HepG2 (cell line): Measurements from ENCODE around the gene ACOXL. TPM values are rescaled to one million over a fixed set of nuclear protein-coding genes. Genes with fewer than 3 reads are reported as not detected.

ENCODE experiments used
- ATAC-seq: fragments of 200-7000 bp; cut with Tn5 transposase; 3 replicates; pipeline ENCODE4 v1.9.1; 2020; ENCODE audit warnings: mild to moderate bottlenecking, moderate library complexity
- BruUV-seq: library from RNA; stranded (reverse); fragments of 400-500 nt; replicated peaks from 2 replicates; lab custom pipeline; 2021; lab: Mats Ljungman, UMichigan
- CTCF ChIA-PET: fragments of 300-600 bp; formaldehyde crosslinking; extraction: SDS; loops from one replicate; lab custom pipeline; 2021; ENCODE audit warnings: low total read pairs, inconsistent platforms, low intra/inter-chr PET ratio; lab: Yijun Ruan, JAX
- POLR2A ChIA-PET: fragments of 350-600 bp; sonication (Branson Sonifier 250); formaldehyde crosslinking; loops from one replicate; lab custom pipeline; 2020; ENCODE audit warnings: antibody characterized with exemption, inconsistent platforms; lab: Yijun Ruan, JAX
- DNase-seq: peaks from one replicate; pipeline ENCODE4 v3.0.0-alpha.2; 2015; ENCODE audit warnings: low spot score
- FAIRE-seq: peaks from 3 replicates; lab custom pipeline; 2011; peaks lifted over from hg19 to GRCh38; lab: Jason Lieb, UNC
- H2AFZ ChIP-seq: one replicate; pipeline ENCODE4 v1.6.1; 2011; ENCODE audit warnings: low read length, inconsistent platforms
- H3K27ac ChIP-seq: fragments of 300-600 bp; 3 replicates; pipeline ENCODE4 v1.8.0; 2011; ENCODE audit warnings: mixed run types, mild to moderate bottlenecking, mixed read lengths, low read length, inconsistent platforms; ENCODE audit not compliant: insufficient read depth; ENCODE audit errors: extremely low read length
- H3K27me3 ChIP-seq, 2 experiments: fragments of 200-600 bp in 1 of 2; 2 replicates in 1 of 2; 3 replicates in 1 of 2; pipeline versions ENCODE4 v1.6.0 to v1.8.0; 2011; ENCODE audit warnings: low read length in 2 of 2, mild to moderate bottlenecking in 2 of 2, moderate library complexity in 2 of 2, inconsistent platforms in 1 of 2; ENCODE audit not compliant: insufficient read depth in 2 of 2, control insufficient read depth in 1 of 2
- H3K36me3 ChIP-seq, 2 experiments: fragments of 200-600 bp in 1 of 2; replicated peaks in 1 of 2; 2 replicates in 1 of 2; 3 replicates in 1 of 2; pipeline versions ENCODE4 v1.5.1 to v1.8.0; 2011; ENCODE audit warnings: low read length in 2 of 2, inconsistent platforms in 1 of 2; ENCODE audit not compliant: insufficient read depth in 2 of 2, control insufficient read depth in 1 of 2
- H3K4me1 ChIP-seq: 2 replicates; pipeline ENCODE4 v1.5.1; 2012; ENCODE audit warnings: low read length, inconsistent platforms; ENCODE audit not compliant: insufficient read depth
- H3K4me2 ChIP-seq: 2 replicates; pipeline ENCODE4 v1.6.0; 2011; ENCODE audit warnings: low read depth, low read length, inconsistent platforms
- H3K4me3 ChIP-seq, 3 experiments: fragments of 200-600 bp in 1 of 3; sonication (generic), shearing (Covaris generic) in 1 of 3; replicated peaks in 1 of 3; 2 replicates each; pipeline ENCODE4 v1.5.1; 2011 to 2016; ENCODE audit warnings: low read length in 3 of 3, inconsistent platforms in 2 of 3, low read depth in 2 of 3, mild to moderate bottlenecking in 2 of 3, control low read depth in 1 of 3, mixed read lengths in 1 of 3; ENCODE audit not compliant: insufficient read depth in 1 of 3
- H3K79me2 ChIP-seq: one replicate; pipeline ENCODE4 v1.6.1; 2011; ENCODE audit warnings: low read length, inconsistent platforms; ENCODE audit not compliant: insufficient read depth
- H3K9ac ChIP-seq: 2 replicates; pipeline ENCODE4 v1.6.0; 2011; ENCODE audit warnings: mild to moderate bottlenecking, low read depth, low read length, inconsistent platforms; ENCODE audit not compliant: insufficient read depth
- H3K9me3 ChIP-seq: 2 replicates; pipeline ENCODE4 v1.5.1; 2012; ENCODE audit warnings: mild to moderate bottlenecking, low read length
- H4K20me1 ChIP-seq: 2 replicates; pipeline ENCODE4 v1.6.0; 2011; ENCODE audit warnings: inconsistent platforms, mild to moderate bottlenecking, low read length, moderate library complexity; ENCODE audit not compliant: insufficient read depth
- BRF2 ChIP-seq: sonication (generic); formaldehyde crosslinking; IDR thresholded peaks from 2 replicates; pipeline ENCODE4 v1.8.1; 2022; ENCODE audit warnings: mild to moderate bottlenecking, missing genetic modification reagents
- CREBL2 ChIP-seq: sonication (generic); formaldehyde crosslinking; IDR thresholded peaks from 2 replicates; pipeline ENCODE4 v1.8.1; 2023; ENCODE audit warnings: missing genetic modification reagents, mild to moderate bottlenecking, borderline replicate concordance
- GTF2F1 ChIP-seq: fragments of 150-350 bp; IDR thresholded peaks from 2 replicates; pipeline ENCODE4 v1.6.1; 2014; ENCODE audit warnings: low read length
- MEIS2 ChIP-seq: sonication (generic); formaldehyde crosslinking; IDR thresholded peaks from 2 replicates; pipeline ENCODE4 v1.9.0; 2021; ENCODE audit warnings: mild to moderate bottlenecking, missing genetic modification reagents
- MLX ChIP-seq: IDR thresholded peaks from 2 replicates; pipeline ENCODE4 v1.6.1; 2016
- MZF1 ChIP-seq: sonication (generic); formaldehyde crosslinking; IDR thresholded peaks from 2 replicates; pipeline ENCODE4 v1.8.1; 2023; ENCODE audit warnings: mild to moderate bottlenecking, missing genetic modification reagents, borderline replicate concordance
- NKX3-1 ChIP-seq: sonication (generic); formaldehyde crosslinking; IDR thresholded peaks from 2 replicates; pipeline ENCODE4 v1.5.0; 2020; ENCODE audit warnings: missing genetic modification reagents
- THAP9 ChIP-seq: sonication (generic); formaldehyde crosslinking; IDR thresholded peaks from 2 replicates; pipeline ENCODE4; 2020; ENCODE audit warnings: missing genetic modification reagents, mild to moderate bottlenecking, borderline replicate concordance
- TOPORS ChIP-seq: sonication (generic); formaldehyde crosslinking; IDR thresholded peaks from 2 replicates; pipeline ENCODE4 v1.8.0; 2023; ENCODE audit warnings: mild to moderate bottlenecking, missing genetic modification reagents
- XRCC5 ChIP-seq: fragments of 200-400 bp; formaldehyde crosslinking; optimal IDR thresholded peaks from 2 replicates; pipeline ENCODE3; 2017; ENCODE audit warnings: mild to moderate bottlenecking, low read length
- ZNF205 ChIP-seq: IDR thresholded peaks from 2 replicates; pipeline ENCODE4 v1.6.1; 2018; ENCODE audit warnings: missing biosample characterization, missing genetic modification reagents
- ZNF546 ChIP-seq: sonication (generic); formaldehyde crosslinking; conservative IDR thresholded peaks from 2 replicates; pipeline ENCODE4 v1.8.1; 2023; ENCODE audit warnings: mild to moderate bottlenecking, missing genetic modification reagents
- ZNF598 ChIP-seq: sonication (generic); formaldehyde crosslinking; IDR thresholded peaks from 2 replicates; pipeline ENCODE4 v1.5.1; 2020; ENCODE audit warnings: mild to moderate bottlenecking, missing genetic modification reagents, borderline replicate concordance
- ZNF800 ChIP-seq: sonication (generic); formaldehyde crosslinking; IDR thresholded peaks from 2 replicates; pipeline ENCODE4 v1.4.0; 2020; ENCODE audit warnings: missing genetic modification reagents
- WGBS: methylation state at CpG from one replicate; pipeline ENCODE4 v1.1.6; 2017; ENCODE audit warnings: low lambda C conversion rate; 5-methylcytosine and 5-hydroxymethylcytosine counted together
- in situ Hi-C: cut with HindIII; loops from 2 replicates; pipeline ENCODE4 v1.10.0; 2017; ENCODE audit warnings: low pct_unique_long_range_greater_than_20kb; ENCODE audit not compliant: extremely low pct_ligation_motif_present
- intact Hi-C: fragments of 100-400 bp; cut with micrococcal nuclease; formaldehyde crosslinking; loops from one replicate; pipeline ENCODE4 v1.10.0; 2022; ENCODE audit not compliant: unreplicated experiment
- polyA plus RNA-seq, 8 experiments: library from polyadenylated mRNA; depleted of rRNA in 3 of 8; stranded (reverse) in 7 of 8; unstranded in 1 of 8; fragments of >200 nt; fragmentation: Illumina TruSeq in 4 of 8; extraction: Trizol in 4 of 8; gene quantifications; 2 replicates each; pipeline versions ENCODE4 v1.2.1 to v1.2.3, GENCODE V29; 2011 to 2016; ENCODE audit warnings: low read depth in 4 of 8, missing spikeins in 1 of 8, mixed read lengths in 1 of 8; ENCODE audit not compliant: insufficient read depth in 1 of 8
- total RNA-seq, 5 experiments: library from RNA; depleted of rRNA; stranded (reverse); fragments of >200 nt; fragmentation: Illumina TruSeq; extraction: Trizol; gene quantifications; 2 replicates each; pipeline ENCODE4 v1.2.3, GENCODE V29; 2016; ENCODE audit warnings: low read depth in 1 of 5

ACOXL gene
- total and polyA plus RNA-seq, 2 of the 13 experiments (the other 11 are each of a cell fraction or from before 2014, with no cell fraction given): not detected

GRCh38 chr2:111121028-111121827 is 388.9 kb downstream of the ACOXL start:
- no peak overlapping the region for H2AFZ ChIP-seq
- peak overlapping the region; percentile 80 for H3K9ac ChIP-seq
- ChIA-PET CTCF (no interaction called here), POLR2A (interaction anchor here (0.7 to 2.2 kb wide), 27 partner anchors 8 to 933 kb away, joined by 3 to 17 read pairs (median 4); partner anchors contain the start of gene TMEM87B)
- WGBS: under 1% methylated on average over 35 of the region's 80 CpGs
- H3K27ac ChIP-seq: peak overlapping the region; percentile 77
- peaks cover 9 to 24% of the 10 kb centered on the region in 2 experiments; a peak in 4 of 5 replicates for H3K36me3 ChIP-seq
- in situ Hi-C loops (no loop called here), intact Hi-C loops (loop anchor here (2.0 to 10.0 kb wide), 2 partner anchors 34 to 454 kb away; no protein-coding TSS in a partner anchor)
- no peaks in the 10 kb centered on the region for H3K9me3 ChIP-seq
- peak overlapping the region; percentile 85 for H3K4me2 ChIP-seq
- 0 out of 2 replicates have a peak, but pooled peaks cover 4% of the 10 kb centered on the region for H4K20me1 ChIP-seq
- peaks cover 51% of the 10 kb centered on the region for H3K4me1 ChIP-seq
- H3K79me2 ChIP-seq: peaks cover 48% of the 10 kb centered on the region
- FAIRE-seq: no peak
- peaks cover 0 to 3% of the 10 kb centered on the region in 2 experiments; a peak in 1 of 5 replicates for H3K27me3 ChIP-seq
- BruUV-seq: TSS peak; percentile 32
- H3K4me3 ChIP-seq: peak overlapping the region; percentile 76 to 93 (median 86)
- peak; percentile 35 for DNase-seq
- peak; percentile 20 for ATAC-seq
- TF ChIP-seq ZNF598 (CRISPR knock-in tag): 0 out of 2 replicates have a peak, but pooled peaks have one; percentile 55
- TF ChIP-seq ZNF205: no peak
- TF ChIP-seq MEIS2 (CRISPR knock-in tag): no peak
- peak; percentile 17 for TF ChIP-seq XRCC5
- peak; percentile 11; the same call in 1 of the 2 replicates for TF ChIP-seq BRF2
- 0 out of 2 replicates have a peak, but pooled peaks have one; percentile 21 for TF ChIP-seq CREBL2 (CRISPR knock-in tag)
- TF ChIP-seq MZF1: no peak
- TF ChIP-seq GTF2F1: no peak
- TF ChIP-seq TOPORS: peak; percentile 45; the same call in 1 of the 2 replicates
- peak; percentile 30; the same call in 1 of the 2 replicates for TF ChIP-seq ZNF800 (CRISPR knock-in tag)
- TF ChIP-seq ZNF546 (CRISPR knock-in tag): no peak
- peak; percentile 16; the same call in 1 of the 2 replicates for TF ChIP-seq THAP9 (CRISPR knock-in tag)
- TF ChIP-seq NKX3-1 (CRISPR knock-in tag): no peak; the same call in 1 of the 2 replicates
- TF ChIP-seq MLX: no peak
